GM18505 (cell line): ENCODE results near the gene HTR4.
A peak's percentile ranks its signal among the peaks of the same experiment; 100 is the strongest.

Source experiments
- ATAC-seq: cut with Tn5 transposase; IDR thresholded peaks from one replicate; pipeline ENCODE4 v1.9.1; 2021; ENCODE audit not compliant: unreplicated experiment
- POLR2A ChIP-seq: IDR thresholded peaks from 4 replicates; pipeline ENCODE4 v1.6.1; 2011; ENCODE audit warnings: borderline replicate concordance; ENCODE audit not compliant: insufficient read depth, insufficient read length; ENCODE audit errors: extremely low read depth

Gene HTR4, protein sequence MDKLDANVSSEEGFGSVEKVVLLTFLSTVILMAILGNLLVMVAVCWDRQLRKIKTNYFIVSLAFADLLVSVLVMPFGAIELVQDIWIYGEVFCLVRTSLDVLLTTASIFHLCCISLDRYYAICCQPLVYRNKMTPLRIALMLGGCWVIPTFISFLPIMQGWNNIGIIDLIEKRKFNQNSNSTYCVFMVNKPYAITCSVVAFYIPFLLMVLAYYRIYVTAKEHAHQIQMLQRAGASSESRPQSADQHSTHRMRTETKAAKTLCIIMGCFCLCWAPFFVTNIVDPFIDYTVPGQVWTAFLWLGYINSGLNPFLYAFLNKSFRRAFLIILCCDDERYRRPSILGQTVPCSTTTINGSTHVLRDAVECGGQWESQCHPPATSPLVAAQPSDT

DNA sequence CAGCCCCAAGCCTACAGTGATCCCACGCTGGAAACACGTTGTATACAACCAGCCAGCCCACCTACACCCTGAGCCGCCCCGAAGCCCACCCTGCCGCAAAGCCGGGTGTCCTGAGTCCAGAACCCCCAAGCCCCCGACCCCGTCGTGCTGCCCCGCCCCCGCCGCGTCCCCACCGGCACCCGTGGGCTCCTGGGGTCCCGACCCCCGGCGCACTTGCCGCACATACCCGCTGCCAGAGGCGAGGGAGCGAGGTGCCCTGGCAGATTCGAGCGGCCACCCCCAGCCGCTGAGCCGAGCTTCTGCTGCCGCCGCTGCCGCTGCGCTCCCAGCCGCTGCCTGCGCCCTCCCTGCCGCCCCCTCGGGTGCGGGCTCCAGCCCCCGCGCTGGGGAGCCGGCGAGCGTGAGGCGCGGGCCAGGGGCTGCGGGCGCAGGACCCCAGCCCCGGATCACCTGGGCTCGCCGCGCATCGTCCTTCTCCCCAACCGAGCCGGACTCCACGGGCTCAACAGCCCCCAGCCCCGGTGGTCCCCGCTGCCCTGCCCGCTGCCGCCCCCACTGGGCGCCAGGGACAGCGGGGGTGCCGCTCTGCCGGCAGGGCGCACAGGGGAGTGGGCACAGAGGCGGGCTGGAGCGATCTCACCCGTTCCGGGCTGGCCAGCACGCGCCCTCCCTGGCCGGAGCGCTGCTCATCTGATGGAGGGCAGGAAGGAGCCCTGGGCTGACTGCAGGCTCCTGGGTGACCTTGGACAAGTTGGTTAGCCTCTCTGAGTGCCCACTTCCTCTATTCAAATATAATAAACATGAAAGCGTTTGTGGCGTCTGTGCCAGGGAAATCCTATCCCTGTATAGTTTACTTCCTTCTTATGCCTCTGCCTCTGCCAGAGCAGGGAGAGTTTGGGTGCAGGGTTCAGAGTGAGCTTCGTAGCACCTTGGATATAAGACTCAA lies at the start of gene HTR4:
TSS of gene HTR4 (minus strand) at position 692 of the 946 bp plus-strand sequence. CDS start 17,513 bp downstream, outside the sequence.
- TF ChIP-seq POLR2A, result no peak
- ATAC-seq, result no peak

DNA sequence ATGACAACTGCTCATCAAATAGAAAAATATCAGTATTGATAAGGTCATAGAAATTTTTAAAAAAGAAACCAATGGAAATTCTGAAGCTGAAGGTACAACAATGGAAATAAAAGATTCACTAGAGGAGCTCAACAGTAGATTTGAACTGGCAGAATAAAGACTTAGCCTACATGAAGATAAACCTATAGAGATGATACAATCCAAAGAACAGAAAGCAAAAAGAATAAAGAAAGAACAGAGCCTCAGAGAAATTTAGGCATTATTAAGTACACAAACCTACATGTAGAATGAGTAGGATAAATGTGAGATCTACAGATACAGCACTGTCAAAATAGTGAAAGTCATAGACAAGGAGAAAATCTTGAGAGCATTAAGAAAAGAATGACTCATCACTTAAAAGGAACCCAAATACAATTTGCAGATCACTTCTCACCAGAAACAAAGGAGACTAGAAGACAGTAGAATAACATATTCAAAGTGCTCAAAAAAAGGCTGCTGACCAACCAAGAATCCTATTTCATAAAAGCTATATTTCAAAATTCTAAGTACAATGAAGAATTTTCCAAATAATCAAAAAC lies 47.8 kb upstream of the HTR4 start:
- TF ChIP-seq POLR2A, result no peak

DNA sequence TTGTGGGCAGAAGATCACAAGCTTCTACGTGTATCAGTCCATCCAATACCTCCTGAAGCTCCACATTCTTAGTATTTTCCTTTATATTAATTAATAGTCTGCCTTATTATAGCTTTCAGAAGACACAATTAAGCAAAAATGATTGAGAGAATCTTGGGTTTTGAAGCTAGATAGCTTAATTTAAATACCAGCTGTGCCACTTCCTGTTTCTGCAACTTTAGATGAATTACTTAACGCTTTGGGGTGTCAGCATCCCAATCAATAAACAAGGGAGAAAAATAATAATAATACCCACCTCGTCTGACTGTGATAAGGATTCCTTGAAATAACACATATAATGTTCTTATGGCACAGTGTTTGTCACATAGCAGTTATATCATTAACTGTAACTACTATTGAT lies 44.7 kb upstream of the HTR4 start:
- no peak for ATAC-seq
- no peak for TF ChIP-seq POLR2A

More for the DNA sequence above, 47.8 kb upstream of the HTR4 start:
- ATAC-seq, result no peak

DNA sequence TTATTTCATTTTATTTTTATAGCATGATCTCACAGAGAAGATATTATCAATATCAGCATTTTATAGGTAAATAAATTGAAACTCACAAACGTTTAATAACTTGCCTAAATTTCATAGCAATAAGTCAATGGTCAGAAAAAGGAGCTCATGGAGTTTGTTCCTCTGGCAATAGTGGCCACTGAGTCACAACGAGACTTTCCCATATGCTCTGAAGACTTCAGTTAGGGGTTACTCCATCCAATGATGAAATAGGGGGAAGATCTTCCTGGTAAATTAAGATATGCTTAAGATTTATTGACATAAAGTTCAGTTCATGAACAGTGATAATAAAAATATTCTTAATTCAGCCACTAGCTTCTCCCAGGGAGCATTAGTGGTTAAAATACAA lies 43.5 kb upstream of the HTR4 start:
- no peak for ATAC-seq
- no peak for TF ChIP-seq POLR2A

DNA sequence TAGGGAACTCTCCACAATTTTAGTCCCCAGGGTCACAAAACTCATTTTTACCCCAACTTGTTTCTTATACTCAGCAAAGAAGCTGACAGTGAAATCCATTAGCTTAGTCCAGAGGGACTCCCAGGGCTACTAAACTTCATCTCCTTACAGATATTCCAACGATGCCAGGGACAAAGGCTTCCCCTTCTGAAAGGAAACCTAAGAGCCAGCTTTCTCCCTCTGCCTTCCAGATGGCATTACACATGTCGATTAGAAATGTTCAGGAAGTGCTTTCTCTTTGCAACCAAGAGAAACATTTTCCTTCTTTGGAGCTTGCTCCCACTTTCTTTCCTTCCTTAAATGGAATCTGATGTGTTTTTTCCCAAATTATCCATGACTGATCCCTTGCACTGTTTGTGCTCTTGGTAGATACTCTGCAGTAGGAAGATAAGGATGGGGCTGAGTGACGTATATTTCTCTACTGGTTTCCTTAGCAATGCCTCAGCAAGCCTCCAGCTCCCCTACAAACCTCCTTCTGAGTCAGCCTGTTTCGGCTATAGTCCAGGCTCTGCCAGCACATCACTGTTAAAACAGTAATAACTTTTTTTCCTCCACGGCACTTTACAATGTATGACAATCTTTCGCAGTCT lies 43.0 kb upstream of the HTR4 start:
- ATAC-seq, result no peak
- no peak for TF ChIP-seq POLR2A

DNA sequence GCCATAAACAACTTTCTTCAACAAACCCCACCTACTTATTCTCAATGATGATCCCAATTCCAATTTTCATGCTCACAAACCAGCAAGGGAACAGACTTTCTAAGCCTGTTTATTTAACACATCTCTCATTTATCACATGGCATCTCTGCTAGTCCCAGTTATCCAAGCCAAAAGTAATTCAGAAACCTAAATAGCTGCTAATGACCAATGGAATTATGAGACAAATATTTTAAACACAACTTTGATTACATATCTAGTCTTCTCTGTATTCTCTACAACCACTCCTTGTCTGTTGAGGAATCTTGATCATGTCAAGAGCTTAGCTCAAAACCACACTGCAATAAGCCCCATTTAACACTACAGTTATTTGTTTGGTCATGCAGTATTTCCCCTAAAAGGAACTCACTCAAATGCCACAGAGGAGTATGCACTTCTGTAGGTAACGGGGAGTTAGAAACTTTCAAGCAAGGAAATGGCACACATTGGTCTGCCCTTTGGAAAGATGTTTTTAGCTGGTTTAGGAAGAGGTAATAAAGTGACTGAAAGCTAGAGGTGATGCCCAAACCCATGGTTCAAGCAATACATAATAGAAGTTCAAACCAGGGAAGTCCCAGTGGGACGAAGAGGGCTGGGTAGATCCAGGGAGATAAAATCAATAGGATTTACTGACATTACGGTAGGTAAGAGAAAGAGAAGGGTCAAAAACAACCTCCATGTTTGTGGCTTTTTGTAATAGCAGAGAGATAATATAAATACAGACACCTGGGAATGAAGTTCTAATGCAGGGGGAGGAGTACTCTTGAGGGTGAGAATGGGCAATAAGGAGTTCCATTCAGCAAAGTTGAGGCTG lies 42.1 kb upstream of the HTR4 start:
- no peak for ATAC-seq
- TF ChIP-seq POLR2A, result no peak

DNA sequence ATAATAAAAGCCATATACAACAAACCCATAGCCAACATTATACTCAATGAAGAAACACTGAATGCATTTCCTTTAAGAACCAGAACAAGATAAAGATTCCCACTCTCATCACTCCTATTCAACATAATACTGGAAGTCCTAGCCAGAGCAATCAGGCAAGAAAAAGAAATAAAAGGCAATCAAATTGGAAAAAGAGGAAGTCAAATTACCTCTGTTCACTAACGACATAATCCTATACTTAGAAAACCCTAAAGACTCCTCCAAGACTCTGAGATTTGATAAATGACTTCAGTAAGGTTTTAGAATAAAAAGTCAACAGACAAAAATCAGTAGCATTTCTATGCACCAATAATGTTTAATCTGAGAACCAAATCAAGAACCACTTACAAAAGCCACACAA lies 36.6 kb upstream of the HTR4 start:
- no peak for TF ChIP-seq POLR2A
- ATAC-seq, result no peak

DNA sequence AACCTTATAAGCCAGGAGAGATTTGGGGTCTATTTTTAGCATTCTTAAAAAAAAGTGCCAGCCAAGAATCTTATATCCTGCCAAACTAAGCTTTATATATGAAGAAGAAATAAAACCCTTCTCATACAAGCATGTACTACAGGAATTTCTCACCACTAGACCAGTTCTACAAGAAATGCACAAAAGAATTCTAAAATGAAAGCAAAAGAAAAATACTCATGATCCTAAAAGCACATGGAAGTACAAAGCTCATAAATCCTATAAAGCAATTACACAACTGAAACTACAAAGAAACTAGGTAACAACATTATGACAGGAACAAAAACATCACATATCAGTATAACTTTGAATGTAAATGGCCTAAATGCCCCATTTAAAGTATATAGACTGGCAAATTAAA lies 34.5 kb upstream of the HTR4 start:
- no peak for TF ChIP-seq POLR2A
- ATAC-seq, result no peak

DNA sequence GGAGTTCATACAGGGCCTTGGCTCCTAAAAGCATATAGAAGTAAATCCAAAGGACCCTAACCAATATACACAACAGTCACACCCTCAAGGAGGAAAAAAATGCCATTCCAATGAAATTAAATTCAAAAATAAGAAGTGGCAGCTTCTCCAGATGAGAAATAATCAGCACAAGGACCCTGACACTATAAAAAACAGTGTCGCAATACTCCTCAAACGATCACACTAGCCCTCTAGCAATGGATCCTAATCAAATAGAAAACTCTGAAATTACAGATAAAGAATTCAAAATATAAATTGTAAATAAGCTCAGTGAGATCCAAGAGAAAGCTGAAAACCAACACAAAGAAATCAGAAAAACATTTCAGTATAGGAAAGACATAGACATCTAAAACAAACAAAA lies 33.5 kb upstream of the HTR4 start:
- no peak for TF ChIP-seq POLR2A
- ATAC-seq, result no peak

DNA sequence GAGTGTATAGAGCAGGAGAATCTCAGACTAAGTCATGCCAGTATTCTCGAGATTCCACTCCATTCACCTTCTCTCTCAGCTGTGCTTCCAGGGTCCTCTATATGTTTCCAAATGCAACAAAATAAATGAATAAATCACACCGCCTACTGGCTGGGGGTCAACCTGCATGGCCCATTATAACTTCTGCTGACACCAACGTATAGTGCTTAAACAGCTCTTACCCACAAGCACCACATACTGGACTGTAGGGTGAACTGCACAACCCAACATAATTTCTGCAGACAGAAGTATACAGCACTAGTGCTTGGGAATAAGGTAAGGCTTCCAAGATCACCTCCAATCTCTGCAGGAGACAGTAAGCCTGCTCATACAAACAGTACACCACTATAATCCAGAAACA lies 33.1 kb upstream of the HTR4 start:
- no peak for TF ChIP-seq POLR2A
- ATAC-seq, result peak; percentile 97

DNA sequence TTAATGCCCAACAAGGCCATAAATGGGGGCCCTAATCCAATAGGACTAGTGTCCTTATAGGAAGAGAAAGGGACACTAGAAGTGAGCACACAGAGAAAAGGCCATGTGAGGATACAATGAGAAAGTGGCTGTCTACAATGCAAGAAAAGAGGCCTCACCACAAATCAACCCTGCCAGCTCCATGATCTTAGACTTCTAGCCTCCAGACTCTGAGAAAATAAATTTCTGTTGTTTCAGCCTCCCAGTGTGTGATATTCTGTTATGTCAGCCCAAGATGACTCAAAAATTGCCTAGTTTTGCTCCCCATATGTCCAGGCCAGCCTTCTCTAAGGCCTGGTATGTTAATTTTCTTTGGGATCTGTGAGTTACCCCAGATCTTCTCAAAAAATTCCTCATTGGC lies 32.3 kb upstream of the HTR4 start:
- TF ChIP-seq POLR2A, result no peak
- ATAC-seq, result no peak

DNA sequence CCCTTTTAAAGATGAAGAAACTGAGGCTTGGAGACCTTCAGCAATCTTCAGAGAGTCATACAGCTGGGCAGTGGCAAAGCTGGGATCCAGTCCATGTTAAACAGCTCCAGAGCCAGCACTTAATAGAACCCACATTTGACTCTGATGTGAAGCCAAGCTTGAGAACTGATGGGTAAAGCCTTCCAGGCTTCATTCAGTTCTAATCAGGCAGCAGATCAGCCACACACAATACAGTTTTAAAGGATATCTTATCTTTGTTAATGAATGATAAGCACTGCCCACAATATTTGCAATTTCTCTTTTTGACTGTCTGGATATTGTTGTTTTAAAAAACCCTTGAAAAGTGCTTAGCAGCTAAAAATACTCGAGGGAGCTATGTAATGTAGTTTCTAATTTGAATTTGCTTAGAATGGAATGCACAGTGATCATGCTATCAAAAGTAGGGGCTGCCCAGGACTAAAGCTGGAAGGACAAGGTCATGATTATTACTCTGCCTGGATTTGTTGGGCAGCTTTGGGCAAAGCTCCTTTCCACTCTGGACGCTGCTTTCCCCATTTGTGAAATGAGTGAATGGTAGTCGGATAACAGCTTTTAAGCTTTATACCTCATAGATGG lies 31.3 kb upstream of the HTR4 start:
- ATAC-seq, result no peak
- no peak for TF ChIP-seq POLR2A

DNA sequence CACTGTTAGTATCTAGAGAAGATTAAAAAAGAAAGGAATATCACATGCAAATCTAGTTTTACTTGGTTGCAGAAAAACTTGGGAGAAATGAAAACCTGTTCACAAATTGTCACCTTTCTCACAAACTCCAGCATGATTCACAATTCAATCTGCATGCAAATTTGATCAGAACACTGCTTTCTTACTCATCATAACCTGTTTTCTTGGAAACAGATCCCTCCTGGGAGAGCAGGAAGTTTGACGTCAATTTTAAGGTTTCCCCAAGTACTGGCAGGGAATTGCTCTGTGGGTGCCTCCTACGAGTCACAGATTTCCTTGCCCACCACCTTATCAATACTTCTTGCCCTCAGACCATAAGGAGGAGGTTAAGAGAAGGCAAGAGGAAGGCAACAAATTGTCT lies 30.2 kb upstream of the HTR4 start:
- ATAC-seq, result no peak

More for the DNA sequence above, 30.2 kb upstream of the HTR4 start:
- no peak for TF ChIP-seq POLR2A
